Femur (tissue), 1 donor: ENCODE results near the gene TMPRSS4.

ENCODE experiments used
- DNase-seq: peaks from one replicate; pipeline ENCODE4 v3.0.0-alpha.2; 2017

Gene TMPRSS4

GRCh38 chr11:118076754-118077281 is at the start of gene TMPRSS4:
Gene TMPRSS4, plus strand, starts transcription at chr11:118077078. Its CDS starts 225 bp downstream, at chr11:118077303.
- no peak for DNase-seq

GRCh38 chr11:118027694-118028093 is 49.2 kb upstream of the TMPRSS4 start:
- DNase-seq = no peak

- DNase-seq = no peak
Measured at GRCh38 chr11:118028626-118029025, 48.3 kb upstream of the TMPRSS4 start.

- DNase-seq = no peak
Measured at GRCh38 chr11:118033443-118033842, 43.4 kb upstream of the TMPRSS4 start.

- DNase-seq = no peak
Measured at GRCh38 chr11:118042141-118042540, 34.7 kb upstream of the TMPRSS4 start.

GRCh38 chr11:118042796-118043195 is 34.1 kb upstream of the TMPRSS4 start:
- no peak for DNase-seq

- no peak for DNase-seq
Measured at GRCh38 chr11:118045191-118045590, 31.7 kb upstream of the TMPRSS4 start.

- no peak for DNase-seq
Measured at GRCh38 chr11:118046051-118046963, 30.6 kb upstream of the TMPRSS4 start.

- no peak for DNase-seq
Measured at GRCh38 chr11:118046964-118047700, 29.7 kb upstream of the TMPRSS4 start.

GRCh38 chr11:118047749-118048148 is 29.1 kb upstream of the TMPRSS4 start:
- DNase-seq = no peak

GRCh38 chr11:118048472-118049370 is 28.2 kb upstream of the TMPRSS4 start:
- DNase-seq = no peak

GRCh38 chr11:118049771-118050170 is 27.1 kb upstream of the TMPRSS4 start:
- no peak for DNase-seq

- DNase-seq = no peak
Measured at GRCh38 chr11:118050208-118050891, 26.5 kb upstream of the TMPRSS4 start.

GRCh38 chr11:118051136-118051610 is 25.7 kb upstream of the TMPRSS4 start:
- no peak for DNase-seq

- DNase-seq = no peak
Measured at GRCh38 chr11:118051611-118052461, 25.0 kb upstream of the TMPRSS4 start.

GRCh38 chr11:118052581-118053206 is 24.2 kb upstream of the TMPRSS4 start:
- no peak for DNase-seq

GRCh38 chr11:118054712-118055640 is 21.9 kb upstream of the TMPRSS4 start:
- no peak for DNase-seq

- no peak for DNase-seq
Measured at GRCh38 chr11:118055966-118056365, 20.9 kb upstream of the TMPRSS4 start.

GRCh38 chr11:118056806-118057205 is 20.1 kb upstream of the TMPRSS4 start:
- no peak for DNase-seq
